Type B pancreatic cell (in vitro differentiated cells): Measurements from ENCODE around the gene SMIM35. TPM values are rescaled to one million over a fixed set of nuclear protein-coding genes. Genes with fewer than 3 reads are reported as not detected.

Experiments used
- DNase-seq: peaks from one replicate; pipeline ENCODE4 v3.0.0; 2021; ENCODE audit warnings: mixed read lengths; ENCODE audit not compliant: unreplicated experiment; ENCODE audit errors: extremely low spot score
- H3K27ac Mint-ChIP-seq: 2 replicates; pipeline ENCODE4 v1.8.0; 2021; ENCODE audit warnings: mild to moderate bottlenecking, mixed read lengths
- H3K27me3 Mint-ChIP-seq: 2 replicates; pipeline ENCODE4 v1.8.0; 2021; ENCODE audit warnings: mixed read lengths
- H3K36me3 Mint-ChIP-seq: 2 replicates; pipeline ENCODE4 v1.8.0; 2021; ENCODE audit warnings: mixed read lengths
- H3K4me1 Mint-ChIP-seq: one replicate; pipeline ENCODE4 v1.8.0; 2021; ENCODE audit warnings: mixed read lengths; ENCODE audit not compliant: unreplicated experiment
- H3K4me3 Mint-ChIP-seq: 2 replicates; pipeline ENCODE4 v1.8.0; 2021; ENCODE audit warnings: mild to moderate bottlenecking, mixed read lengths
- H3K9me3 Mint-ChIP-seq: 2 replicates; pipeline ENCODE4 v1.8.0; 2021; ENCODE audit warnings: mixed read lengths
- total RNA-seq: library from RNA; stranded (reverse); gene quantifications from 2 replicates; pipeline ENCODE4 v1.2.1, GENCODE V29; 2021; ENCODE audit warnings: low replicate concordance
- TF ChIP-seq, protein P1 (sequence below): fragments of 200-600 bp; sonication (generic); conservative IDR thresholded peaks from 2 replicates; pipeline ENCODE4 v1.5.0; 2021; ENCODE audit warnings: antibody characterized with exemption, mild to moderate bottlenecking

Gene SMIM35
- total RNA-seq, 1 donor from 2014 or later, result 0.17 TPM

DNA sequence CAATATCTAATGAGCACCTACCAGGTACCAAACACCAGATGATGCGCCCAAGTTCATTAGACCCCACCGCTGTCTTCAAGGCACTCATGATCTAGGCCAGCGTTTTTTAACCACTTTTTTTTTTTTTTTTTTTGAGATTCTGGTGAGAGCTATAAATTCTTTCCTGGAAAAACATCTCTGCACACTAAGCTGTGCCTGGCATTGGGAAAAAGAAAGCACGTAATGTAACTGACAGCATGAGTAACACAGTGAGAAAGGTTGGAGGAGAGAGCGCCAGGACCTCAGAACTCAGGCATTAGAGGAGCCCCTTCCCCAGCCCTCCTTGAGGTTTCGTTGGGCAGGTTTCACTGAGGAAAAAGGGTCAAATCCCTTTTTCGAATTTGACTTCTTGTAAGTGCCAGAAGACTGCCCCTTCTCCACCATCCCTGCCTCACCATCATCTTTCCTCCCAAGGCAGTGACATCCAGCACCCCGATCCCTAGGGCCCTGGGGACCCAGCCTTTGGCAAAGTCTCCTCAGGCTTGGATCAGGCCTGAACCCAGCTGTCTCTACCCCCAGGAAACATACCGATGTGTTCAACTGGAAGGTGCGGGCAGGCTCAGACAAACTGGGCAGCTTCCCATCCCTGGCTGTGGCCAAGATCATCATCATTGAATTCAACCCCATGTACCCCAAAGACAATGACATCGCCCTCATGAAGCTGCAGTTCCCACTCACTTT, 26.1 kb upstream of the SMIM35 start:
- Mint-ChIP-seq H3K9me3 (no peaks in the 10 kb centered on the region), H3K36me3 (no peaks in the 10 kb centered on the region), H3K4me1 (peaks cover 4% of the 10 kb centered on the region), H3K4me3 (no peak overlapping the region), H3K27ac (no peak overlapping the region), H3K27me3 (no peaks in the 10 kb centered on the region)
- TF ChIP-seq, protein P1, sequence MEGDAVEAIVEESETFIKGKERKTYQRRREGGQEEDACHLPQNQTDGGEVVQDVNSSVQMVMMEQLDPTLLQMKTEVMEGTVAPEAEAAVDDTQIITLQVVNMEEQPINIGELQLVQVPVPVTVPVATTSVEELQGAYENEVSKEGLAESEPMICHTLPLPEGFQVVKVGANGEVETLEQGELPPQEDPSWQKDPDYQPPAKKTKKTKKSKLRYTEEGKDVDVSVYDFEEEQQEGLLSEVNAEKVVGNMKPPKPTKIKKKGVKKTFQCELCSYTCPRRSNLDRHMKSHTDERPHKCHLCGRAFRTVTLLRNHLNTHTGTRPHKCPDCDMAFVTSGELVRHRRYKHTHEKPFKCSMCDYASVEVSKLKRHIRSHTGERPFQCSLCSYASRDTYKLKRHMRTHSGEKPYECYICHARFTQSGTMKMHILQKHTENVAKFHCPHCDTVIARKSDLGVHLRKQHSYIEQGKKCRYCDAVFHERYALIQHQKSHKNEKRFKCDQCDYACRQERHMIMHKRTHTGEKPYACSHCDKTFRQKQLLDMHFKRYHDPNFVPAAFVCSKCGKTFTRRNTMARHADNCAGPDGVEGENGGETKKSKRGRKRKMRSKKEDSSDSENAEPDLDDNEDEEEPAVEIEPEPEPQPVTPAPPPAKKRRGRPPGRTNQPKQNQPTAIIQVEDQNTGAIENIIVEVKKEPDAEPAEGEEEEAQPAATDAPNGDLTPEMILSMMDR, result no peak
- DNase-seq, result no peak

DNA sequence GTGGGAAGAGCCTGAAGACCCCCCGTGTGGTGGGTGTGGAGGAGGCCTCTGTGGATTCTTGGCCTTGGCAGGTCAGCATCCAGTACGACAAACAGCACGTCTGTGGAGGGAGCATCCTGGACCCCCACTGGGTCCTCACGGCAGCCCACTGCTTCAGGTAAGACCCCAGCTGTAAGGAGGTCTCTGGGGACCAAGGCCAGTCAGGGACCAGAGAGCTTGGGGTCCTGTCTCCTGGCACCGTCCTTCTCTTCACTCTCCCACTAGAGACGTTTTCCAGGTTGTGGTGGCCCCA, 24.9 kb upstream of the SMIM35 start:
- DNase-seq, result no peak
- Mint-ChIP-seq H3K36me3 (no peaks in the 10 kb centered on the region), H3K27ac (peak overlapping the region; percentile 41), H3K4me3 (no peak overlapping the region), H3K27me3 (no peaks in the 10 kb centered on the region), H3K4me1 (peaks cover 4% of the 10 kb centered on the region), H3K9me3 (no peaks in the 10 kb centered on the region)
- TF ChIP-seq, protein P1, result no peak

DNA sequence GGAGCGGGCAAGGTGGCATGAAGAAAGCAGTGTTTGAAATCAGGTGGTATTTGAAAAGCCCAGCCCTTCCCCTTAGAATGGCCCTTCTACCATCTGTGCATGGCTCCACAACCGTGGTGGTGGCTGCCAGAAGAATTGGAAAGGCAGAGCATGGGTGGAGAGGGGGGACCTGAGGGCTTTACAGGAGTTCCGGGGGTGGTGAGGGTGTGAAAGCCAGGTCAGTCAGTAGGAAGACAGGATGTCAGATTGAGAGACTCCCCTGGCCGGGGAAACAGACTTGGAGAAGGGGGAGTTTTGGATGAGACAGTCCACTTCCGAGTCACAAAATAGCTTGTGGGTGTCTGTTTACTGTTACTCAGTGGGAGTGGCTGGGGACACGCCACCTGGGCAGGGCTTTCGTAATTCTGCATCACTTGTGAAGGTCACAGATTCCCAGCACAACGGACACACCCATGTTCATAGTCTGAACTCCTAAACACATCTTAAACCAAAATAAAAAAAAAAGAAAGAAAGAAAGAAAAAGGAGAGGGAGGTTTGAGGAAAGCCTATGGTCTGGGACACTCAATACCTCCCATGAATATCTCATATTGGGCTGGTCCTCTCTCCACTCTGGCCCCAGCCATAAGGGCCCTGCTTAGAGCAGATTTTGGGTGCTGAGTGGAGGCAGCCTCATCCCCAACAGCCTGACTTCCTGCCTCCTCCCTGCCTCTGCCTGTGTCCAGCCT, 24.4 kb upstream of the SMIM35 start:
- H3K9me3 Mint-ChIP-seq, result no peaks in the 10 kb centered on the region
- TF ChIP-seq, protein P1, result no peak
- peak overlapping the region; percentile 41 for H3K27ac Mint-ChIP-seq
- H3K4me3 Mint-ChIP-seq, result no peak overlapping the region
- no peak for DNase-seq
- no peaks in the 10 kb centered on the region for H3K27me3 Mint-ChIP-seq
- H3K4me1 Mint-ChIP-seq, result peaks cover 4% of the 10 kb centered on the region
- H3K36me3 Mint-ChIP-seq, result no peaks in the 10 kb centered on the region

DNA sequence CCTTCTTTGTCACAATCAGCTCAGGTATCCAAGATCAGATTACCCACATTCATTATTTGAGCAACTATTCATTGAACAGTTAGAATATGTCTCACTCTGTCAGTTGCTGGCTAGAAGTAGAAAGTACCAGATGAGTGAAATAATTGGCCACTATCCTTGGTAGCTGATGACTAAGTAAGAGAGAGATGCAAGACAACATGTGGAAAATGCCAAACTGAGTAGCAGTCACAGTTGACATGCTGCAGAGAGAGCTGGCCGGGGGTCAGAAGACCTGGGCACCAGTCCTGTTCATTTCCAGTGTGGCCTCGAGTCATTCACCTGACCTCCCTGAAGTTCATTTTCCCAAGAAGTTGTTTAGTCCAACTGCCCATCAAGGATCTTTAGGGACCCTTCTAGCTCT, 22.5 kb upstream of the SMIM35 start:
- Mint-ChIP-seq H3K4me1 (peaks cover 4% of the 10 kb centered on the region), H3K4me3 (no peak overlapping the region), H3K9me3 (no peaks in the 10 kb centered on the region), H3K27ac (no peak overlapping the region), H3K27me3 (no peaks in the 10 kb centered on the region), H3K36me3 (no peaks in the 10 kb centered on the region)
- DNase-seq, result no peak
- TF ChIP-seq, protein P1, result no peak

DNA sequence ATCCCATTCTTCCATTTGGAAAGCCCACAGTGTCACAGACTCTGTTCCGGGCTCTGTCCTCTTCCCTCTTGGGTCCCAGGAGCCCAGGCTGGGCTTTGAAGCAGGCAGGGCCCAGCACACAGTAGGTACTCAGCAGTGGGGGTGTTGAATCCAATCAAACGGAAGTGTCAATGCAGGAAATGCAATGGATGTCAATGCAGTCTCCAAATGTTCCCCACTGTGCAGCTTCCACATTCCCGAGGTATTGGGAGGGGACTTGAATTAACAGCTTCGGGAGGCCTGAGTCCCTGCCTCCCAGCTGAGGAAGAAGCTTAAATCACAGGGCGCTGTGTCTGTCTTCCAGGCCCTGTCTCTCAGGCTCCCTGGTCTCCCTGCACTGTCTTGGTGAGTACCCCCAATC, 21.8 kb upstream of the SMIM35 start:
- no peaks in the 10 kb centered on the region for H3K9me3 Mint-ChIP-seq

More for the DNA sequence above, 21.8 kb upstream of the SMIM35 start:
- no peak overlapping the region for H3K27ac Mint-ChIP-seq
- no peak overlapping the region for H3K4me3 Mint-ChIP-seq
- no peaks in the 10 kb centered on the region for H3K36me3 Mint-ChIP-seq
- H3K4me1 Mint-ChIP-seq, result peaks cover 4% of the 10 kb centered on the region
- no peak for DNase-seq
- no peaks in the 10 kb centered on the region for H3K27me3 Mint-ChIP-seq
- TF ChIP-seq, protein P1, result no peak
